ENCODE measurements around the gene PTGIR. TPM values are rescaled to one million over a fixed set of nuclear protein-coding genes. Genes with fewer than 3 reads are reported as not detected.

PTGIR gene
- total RNA-seq, 5 donors from 2014 or later (not counting 1 experiment from before 2014, with no cell fraction given) = 1.2 to 5.4 (median 3.5) TPM

DNA sequence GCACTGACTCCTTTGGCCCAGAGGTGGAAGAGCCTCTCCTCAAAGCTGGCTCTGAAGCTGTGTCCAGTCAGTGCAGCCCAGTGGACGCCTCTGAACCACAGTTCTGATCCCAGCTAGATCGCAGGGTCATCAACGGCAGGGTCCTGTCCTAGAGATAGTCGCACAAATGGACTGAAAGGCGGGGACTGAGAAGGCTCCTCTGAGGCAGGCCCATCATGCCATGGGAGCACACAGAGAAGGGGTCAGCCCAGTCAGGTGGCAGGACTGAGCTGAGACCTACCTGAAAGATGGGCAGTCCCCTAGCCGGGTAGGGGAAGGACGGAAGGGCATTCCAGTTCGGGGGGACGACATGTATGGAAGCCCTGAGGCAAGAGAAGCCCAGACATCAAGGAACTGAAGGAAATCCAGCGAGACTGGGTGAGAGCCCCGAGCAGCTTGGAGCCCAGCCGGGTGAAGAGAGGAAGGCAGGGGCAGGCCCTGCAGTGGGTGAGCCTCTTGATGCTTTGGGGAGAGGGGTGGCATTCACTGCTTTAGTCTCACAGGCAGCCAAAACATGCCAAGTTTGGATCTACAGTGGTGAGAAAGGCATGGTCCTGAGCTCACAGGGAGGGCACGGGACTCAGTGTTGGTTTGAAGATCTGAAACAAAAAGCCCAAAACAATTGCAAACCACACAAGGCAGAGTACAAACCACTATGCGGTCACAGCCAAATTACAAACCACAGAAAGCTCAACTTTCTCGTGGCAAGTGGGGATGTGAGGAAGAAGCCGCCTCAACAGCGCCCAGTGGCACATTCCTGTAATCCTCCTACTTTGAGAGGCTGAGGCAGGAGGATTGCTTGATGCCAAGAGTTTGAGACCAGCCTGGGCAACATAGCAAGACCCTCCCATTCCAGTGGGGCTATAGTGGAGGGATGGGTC is 13.8 kb downstream of the PTGIR start:
- POLR2A ChIA-PET = interaction anchor here in 1 of 2 donors (1.5 kb wide), 1 partner anchor 11 kb away, joined by 4 read pairs; no protein-coding TSS in a partner anchor
- peaks cover 60 to 74% (median 72%) of the 10 kb centered on the region in 3 donors for H3K4me1 Mint-ChIP-seq
- no peaks in the 10 kb centered on the region for H3K27me3 Mint-ChIP-seq
- CTCF ChIA-PET = interaction anchor here (0.9 to 2.2 kb wide), 5 partner anchors 9 to 103 kb away, joined by 4 to 40 read pairs (median 7); partner anchors contain the start of genes DACT3 (in 2 of the 2) and CALM3 (in 1 of the 2)
- peak; percentile 12 to 61 (median 24) for ATAC-seq (replicated peaks in 1 of 4)
- WGBS (ENCODE audit: insufficient coverage) = 64% methylated on average over 12 of the region's 17 CpGs
- Histone ChIP-seq H3K27me3 (replicated peaks in 1 of 2; ENCODE audit: control insufficient read depth in 2 of 2, extremely low read depth in 1 of 2, insufficient read depth in 2 of 2, low read length in 1 of 2) (no peaks in the 10 kb centered on the region), H3K27ac (ENCODE audit: low read length) (peak overlapping the region; percentile 85), H3K4me3 (ENCODE audit: control insufficient read depth in 1 of 2, extremely low read depth in 1 of 2, low read length in 1 of 2) (peak overlapping the region; percentile 4 to 25), H3K36me3 (ENCODE audit: control insufficient read depth in 2 of 2, extremely low read depth in 1 of 2, insufficient read depth in 1 of 2, low read length in 1 of 2) (peaks cover 12 to 45% of the 10 kb centered on the region in 2 donors), H3K9me3 (no peaks in the 10 kb centered on the region), H3K4me1 (ENCODE audit: control insufficient read depth in 1 of 2, extremely low read depth in 1 of 2, insufficient read depth in 2 of 2, low read length in 2 of 2) (peaks cover 33 to 59% of the 10 kb centered on the region in 2 experiments)
- no peaks in the 10 kb centered on the region for H3K9me3 Mint-ChIP-seq
- H3K36me3 Mint-ChIP-seq = peaks cover 38% of the 10 kb centered on the region
- peak overlapping the region; percentile 92 to 93 for H3K27ac Mint-ChIP-seq
- peak overlapping the region; percentile 44 to 74 (median 52) for H3K4me3 Mint-ChIP-seq
- peak in 8 of 35 experiments; percentile 12 to 71 (median 26) for DNase-seq

DNA sequence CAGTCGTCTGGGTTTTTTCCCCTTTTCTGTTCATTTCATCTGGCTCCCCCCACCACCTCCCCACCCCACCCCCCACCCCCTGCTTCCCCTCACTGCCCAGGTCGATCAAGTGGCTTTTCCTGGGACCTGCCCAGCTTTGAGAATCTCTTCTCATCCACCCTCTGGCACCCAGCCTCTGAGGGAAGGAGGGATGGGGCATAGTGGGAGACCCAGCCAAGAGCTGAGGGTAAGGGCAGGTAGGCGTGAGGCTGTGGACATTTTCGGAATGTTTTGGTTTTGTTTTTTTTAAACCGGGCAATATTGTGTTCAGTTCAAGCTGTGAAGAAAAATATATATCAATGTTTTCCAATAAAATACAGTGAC is 14.5 kb downstream of the PTGIR start:
- H3K27ac ChIP-seq (ENCODE audit: low read length) = peak overlapping the region; percentile 85
- no peaks in the 10 kb centered on the region for H3K9me3 ChIP-seq
- Mint-ChIP-seq H3K27me3 (no peaks in the 10 kb centered on the region), H3K4me1 (peaks cover 65 to 74% (median 73%) of the 10 kb centered on the region in 3 donors), H3K9me3 (no peaks in the 10 kb centered on the region), H3K4me3 (peak overlapping the region in 1 of 3 donors; percentile 74), H3K36me3 (peaks cover 38% of the 10 kb centered on the region), H3K27ac (peak overlapping the region; percentile 92 to 93)
- no CpG with 5 or more reads among the region's 5 CpGs for WGBS (ENCODE audit: insufficient coverage)
- H3K4me3 ChIP-seq (ENCODE audit: control insufficient read depth in 1 of 2, extremely low read depth in 1 of 2, low read length in 1 of 2) = no peak overlapping the region
- ChIA-PET CTCF (interaction anchor here in 1 of 2 donors (0.8 kb wide), 1 partner anchor 21 kb away, joined by 3 read pairs; no protein-coding TSS in a partner anchor), POLR2A (interaction anchor here (0.5 to 1.5 kb wide), 2 partner anchors 10 to 536 kb away, joined by 4 read pairs; no protein-coding TSS in a partner anchor)
- peaks cover 33 to 58% of the 10 kb centered on the region in 2 experiments for H3K4me1 ChIP-seq (ENCODE audit: control insufficient read depth in 1 of 2, extremely low read depth in 1 of 2, insufficient read depth in 2 of 2, low read length in 2 of 2)
- H3K36me3 ChIP-seq (ENCODE audit: control insufficient read depth in 2 of 2, extremely low read depth in 1 of 2, insufficient read depth in 1 of 2, low read length in 1 of 2) = peaks cover 12 to 52% of the 10 kb centered on the region in 2 donors
- no peaks in the 10 kb centered on the region for H3K27me3 ChIP-seq (replicated peaks in 1 of 2; ENCODE audit: control insufficient read depth in 2 of 2, extremely low read depth in 1 of 2, insufficient read depth in 2 of 2, low read length in 1 of 2)
- ATAC-seq (replicated peaks in 1 of 4) (no peak), DNase-seq (no peak)

DNA sequence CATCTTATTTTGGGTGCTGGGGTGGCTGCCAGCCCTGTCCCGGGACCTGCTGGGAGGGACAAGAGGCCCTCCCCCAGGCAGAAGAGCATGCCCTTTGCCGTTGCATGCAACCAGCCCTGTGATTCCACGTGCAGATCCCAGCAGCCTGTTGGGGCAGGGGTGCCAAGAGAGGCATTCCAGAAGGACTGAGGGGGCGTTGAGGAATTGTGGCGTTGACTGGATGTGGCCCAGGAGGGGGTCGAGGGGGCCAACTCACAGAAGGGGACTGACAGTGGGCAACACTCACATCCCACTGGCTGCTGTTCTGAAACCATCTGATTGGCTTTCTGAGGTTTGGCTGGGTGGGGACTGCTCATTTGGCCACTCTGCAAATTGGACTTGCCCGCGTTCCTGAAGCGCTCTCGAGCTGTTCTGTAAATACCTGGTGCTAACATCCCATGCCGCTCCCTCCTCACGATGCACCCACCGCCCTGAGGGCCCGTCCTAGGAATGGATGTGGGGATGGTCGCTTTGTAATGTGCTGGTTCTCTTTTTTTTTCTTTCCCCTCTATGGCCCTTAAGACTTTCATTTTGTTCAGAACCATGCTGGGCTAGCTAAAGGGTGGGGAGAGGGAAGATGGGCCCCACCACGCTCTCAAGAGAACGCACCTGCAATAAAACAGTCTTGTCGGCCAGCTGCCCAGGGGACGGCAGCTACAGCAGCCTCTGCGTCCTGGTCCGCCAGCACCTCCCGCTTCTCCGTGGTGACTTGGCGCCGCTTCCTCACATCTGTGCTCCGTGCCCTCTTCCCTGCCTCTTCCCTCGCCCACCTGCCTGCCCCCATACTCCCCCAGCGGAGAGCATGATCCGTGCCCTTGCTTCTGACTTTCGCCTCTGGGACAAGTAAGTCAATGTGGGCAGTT is 15.1 kb downstream of the PTGIR start:
- Histone ChIP-seq H3K9me3 (no peaks in the 10 kb centered on the region), H3K27me3 (replicated peaks in 1 of 2; ENCODE audit: control insufficient read depth in 2 of 2, extremely low read depth in 1 of 2, insufficient read depth in 2 of 2, low read length in 1 of 2) (no peaks in the 10 kb centered on the region), H3K4me1 (ENCODE audit: control insufficient read depth in 1 of 2, extremely low read depth in 1 of 2, insufficient read depth in 2 of 2, low read length in 2 of 2) (peaks cover 33 to 62% of the 10 kb centered on the region in 2 experiments), H3K36me3 (ENCODE audit: control insufficient read depth in 2 of 2, extremely low read depth in 1 of 2, insufficient read depth in 1 of 2, low read length in 1 of 2) (peaks cover 12 to 58% of the 10 kb centered on the region in 2 donors), H3K4me3 (ENCODE audit: control insufficient read depth in 1 of 2, extremely low read depth in 1 of 2, low read length in 1 of 2) (no peak overlapping the region), H3K27ac (ENCODE audit: low read length) (no peak overlapping the region)
- DNase-seq (no peak), ATAC-seq (replicated peaks in 1 of 4) (no peak)
- no peaks in the 10 kb centered on the region for H3K9me3 Mint-ChIP-seq
- peaks cover 38% of the 10 kb centered on the region for H3K36me3 Mint-ChIP-seq
- H3K4me1 Mint-ChIP-seq = peaks cover 65 to 79% (median 73%) of the 10 kb centered on the region in 3 donors
- no peak overlapping the region for H3K4me3 Mint-ChIP-seq
- no peaks in the 10 kb centered on the region for H3K27me3 Mint-ChIP-seq
- whole genome bisulfite sequencing (ENCODE audit: insufficient coverage) = 94% methylated on average over 20 of the region's 30 CpGs
- peak overlapping the region; percentile 44 to 47 for H3K27ac Mint-ChIP-seq
- ChIA-PET POLR2A (interaction anchor here in 1 of 2 donors (0.5 kb wide), 1 partner anchor 536 kb away, joined by 4 read pairs; no protein-coding TSS in a partner anchor), CTCF (interaction anchor here in 1 of 2 donors (0.6 to 0.8 kb wide), 2 partner anchors 20 to 104 kb away, joined by 3 read pairs; no protein-coding TSS in a partner anchor)

DNA sequence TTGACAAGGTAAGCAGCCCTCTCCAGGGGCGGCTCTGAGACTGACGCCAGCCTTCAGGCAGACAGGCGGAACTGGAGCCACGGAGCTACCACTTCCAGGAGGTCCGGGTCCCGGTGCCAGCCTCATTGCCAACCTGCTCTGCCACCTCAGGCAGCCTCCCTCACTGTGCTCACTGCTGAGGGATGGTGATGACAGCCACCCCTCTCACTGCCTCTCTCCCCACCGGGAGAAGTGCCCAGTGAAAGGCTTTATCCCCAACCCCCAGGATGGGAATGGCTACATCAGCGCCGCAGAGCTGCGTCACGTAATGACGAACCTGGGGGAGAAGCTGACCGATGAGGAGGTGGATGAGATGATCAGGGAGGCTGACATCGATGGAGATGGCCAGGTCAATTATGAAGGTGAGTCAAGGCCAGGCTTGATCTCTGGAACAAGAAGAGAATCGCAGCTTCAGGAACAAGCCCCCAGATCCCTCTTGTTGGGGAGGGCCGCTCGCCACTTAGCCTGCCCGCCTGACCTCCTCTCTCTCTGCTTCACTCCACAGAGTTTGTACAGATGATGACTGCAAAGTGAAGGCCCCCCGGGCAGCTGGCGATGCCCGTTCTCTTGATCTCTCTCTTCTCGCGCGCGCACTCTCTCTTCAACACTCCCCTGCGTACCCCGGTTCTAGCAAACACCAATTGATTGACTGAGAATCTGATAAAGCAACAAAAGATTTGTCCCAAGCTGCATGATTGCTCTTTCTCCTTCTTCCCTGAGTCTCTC is 16.1 kb downstream of the PTGIR start:
- no peak for DNase-seq
- Mint-ChIP-seq H3K36me3 (peaks cover 38% of the 10 kb centered on the region), H3K27me3 (no peaks in the 10 kb centered on the region), H3K9me3 (no peaks in the 10 kb centered on the region), H3K27ac (peak overlapping the region; percentile 24 to 47), H3K4me3 (peak overlapping the region in 1 of 3 donors; percentile 8), H3K4me1 (peaks cover 66 to 78% (median 71%) of the 10 kb centered on the region in 3 donors)
- ChIA-PET CTCF (no interaction called here), POLR2A (no interaction called here)
- 97% methylated on average over 17 of the region's 27 CpGs for WGBS (ENCODE audit: insufficient coverage)
- Histone ChIP-seq H3K36me3 (ENCODE audit: control insufficient read depth in 2 of 2, extremely low read depth in 1 of 2, insufficient read depth in 1 of 2, low read length in 1 of 2) (peaks cover 12 to 64% of the 10 kb centered on the region in 2 donors), H3K27ac (ENCODE audit: low read length) (no peak overlapping the region), H3K4me1 (ENCODE audit: control insufficient read depth in 1 of 2, extremely low read depth in 1 of 2, insufficient read depth in 2 of 2, low read length in 2 of 2) (peaks cover 33 to 60% of the 10 kb centered on the region in 2 experiments), H3K9me3 (no peaks in the 10 kb centered on the region), H3K27me3 (replicated peaks in 1 of 2; ENCODE audit: control insufficient read depth in 2 of 2, extremely low read depth in 1 of 2, insufficient read depth in 2 of 2, low read length in 1 of 2) (no peaks in the 10 kb centered on the region), H3K4me3 (ENCODE audit: control insufficient read depth in 1 of 2, extremely low read depth in 1 of 2, low read length in 1 of 2) (no peak overlapping the region)
- no peak for ATAC-seq (replicated peaks in 1 of 4)

DNA sequence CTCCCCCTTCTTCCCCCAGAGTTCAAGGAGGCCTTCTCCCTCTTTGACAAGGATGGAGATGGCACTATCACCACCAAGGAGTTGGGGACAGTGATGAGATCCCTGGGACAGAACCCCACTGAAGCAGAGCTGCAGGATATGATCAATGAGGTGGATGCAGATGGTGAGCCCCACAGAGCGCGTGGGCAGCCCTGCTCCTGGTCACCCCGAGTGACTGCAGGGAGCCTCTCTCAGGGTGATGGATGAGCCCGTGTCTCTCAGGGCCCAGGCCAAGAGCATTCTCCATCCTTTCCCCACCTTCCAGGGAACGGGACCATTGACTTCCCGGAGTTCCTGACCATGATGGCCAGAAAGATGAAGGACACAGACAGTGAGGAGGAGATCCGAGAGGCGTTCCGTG is 16.7 kb downstream of the PTGIR start:
- Mint-ChIP-seq H3K27me3 (no peaks in the 10 kb centered on the region), H3K4me1 (peaks cover 69 to 79% (median 72%) of the 10 kb centered on the region in 3 donors), H3K9me3 (no peaks in the 10 kb centered on the region), H3K36me3 (peaks cover 38% of the 10 kb centered on the region), H3K4me3 (no peak overlapping the region), H3K27ac (peak overlapping the region; percentile 12 to 65)
- DNase-seq (no peak), ATAC-seq (replicated peaks in 1 of 4) (no peak)
- H3K4me1 ChIP-seq (ENCODE audit: control insufficient read depth in 1 of 2, extremely low read depth in 1 of 2, insufficient read depth in 2 of 2, low read length in 2 of 2) = peaks cover 34 to 61% of the 10 kb centered on the region in 2 experiments
- H3K9me3 ChIP-seq = no peaks in the 10 kb centered on the region
- no peaks in the 10 kb centered on the region for H3K27me3 ChIP-seq (replicated peaks in 1 of 2; ENCODE audit: control insufficient read depth in 2 of 2, extremely low read depth in 1 of 2, insufficient read depth in 2 of 2, low read length in 1 of 2)
- POLR2A ChIA-PET = no interaction called here
- 97% methylated on average over 6 of the region's 9 CpGs for WGBS (ENCODE audit: insufficient coverage)
- CTCF ChIA-PET = interaction anchor here in 1 of 2 donors (0.6 kb wide), 1 partner anchor 779 kb away, joined by 4 read pairs; no protein-coding TSS in a partner anchor
- H3K4me3 ChIP-seq (ENCODE audit: control insufficient read depth in 1 of 2, extremely low read depth in 1 of 2, low read length in 1 of 2) = no peak overlapping the region
- no peak overlapping the region for H3K27ac ChIP-seq (ENCODE audit: low read length)
- H3K36me3 ChIP-seq (ENCODE audit: control insufficient read depth in 2 of 2, extremely low read depth in 1 of 2, insufficient read depth in 1 of 2, low read length in 1 of 2) = peaks cover 12 to 64% of the 10 kb centered on the region in 2 donors
